GM12874 (cell line): ENCODE results near the gene FNDC3B.

Experiments
- TF ChIP-seq, protein P1 (sequence below): IDR thresholded peaks from 2 replicates; pipeline ENCODE4 v1.5.1; 2011; ENCODE audit warnings: low read depth, mild to moderate bottlenecking, control low read depth, low read length, moderate library complexity; ENCODE audit not compliant: insufficient read depth

Gene FNDC3B

GRCh38 chr3:172067837-172068440 lies 28.6 kb downstream of the FNDC3B start:
- TF ChIP-seq, protein P1, sequence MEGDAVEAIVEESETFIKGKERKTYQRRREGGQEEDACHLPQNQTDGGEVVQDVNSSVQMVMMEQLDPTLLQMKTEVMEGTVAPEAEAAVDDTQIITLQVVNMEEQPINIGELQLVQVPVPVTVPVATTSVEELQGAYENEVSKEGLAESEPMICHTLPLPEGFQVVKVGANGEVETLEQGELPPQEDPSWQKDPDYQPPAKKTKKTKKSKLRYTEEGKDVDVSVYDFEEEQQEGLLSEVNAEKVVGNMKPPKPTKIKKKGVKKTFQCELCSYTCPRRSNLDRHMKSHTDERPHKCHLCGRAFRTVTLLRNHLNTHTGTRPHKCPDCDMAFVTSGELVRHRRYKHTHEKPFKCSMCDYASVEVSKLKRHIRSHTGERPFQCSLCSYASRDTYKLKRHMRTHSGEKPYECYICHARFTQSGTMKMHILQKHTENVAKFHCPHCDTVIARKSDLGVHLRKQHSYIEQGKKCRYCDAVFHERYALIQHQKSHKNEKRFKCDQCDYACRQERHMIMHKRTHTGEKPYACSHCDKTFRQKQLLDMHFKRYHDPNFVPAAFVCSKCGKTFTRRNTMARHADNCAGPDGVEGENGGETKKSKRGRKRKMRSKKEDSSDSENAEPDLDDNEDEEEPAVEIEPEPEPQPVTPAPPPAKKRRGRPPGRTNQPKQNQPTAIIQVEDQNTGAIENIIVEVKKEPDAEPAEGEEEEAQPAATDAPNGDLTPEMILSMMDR: no peak

GRCh38 chr3:172068977-172069376 lies 29.6 kb downstream of the FNDC3B start:
- TF ChIP-seq, protein P1: no peak

- TF ChIP-seq, protein P1: no peak
Observed at GRCh38 chr3:172069478-172069877, 30.1 kb downstream of the FNDC3B start.

GRCh38 chr3:172070269-172070668 lies 30.9 kb downstream of the FNDC3B start:
- TF ChIP-seq, protein P1: no peak

- TF ChIP-seq, protein P1: no peak
Observed at GRCh38 chr3:172070802-172071201, 31.4 kb downstream of the FNDC3B start.

DNA sequence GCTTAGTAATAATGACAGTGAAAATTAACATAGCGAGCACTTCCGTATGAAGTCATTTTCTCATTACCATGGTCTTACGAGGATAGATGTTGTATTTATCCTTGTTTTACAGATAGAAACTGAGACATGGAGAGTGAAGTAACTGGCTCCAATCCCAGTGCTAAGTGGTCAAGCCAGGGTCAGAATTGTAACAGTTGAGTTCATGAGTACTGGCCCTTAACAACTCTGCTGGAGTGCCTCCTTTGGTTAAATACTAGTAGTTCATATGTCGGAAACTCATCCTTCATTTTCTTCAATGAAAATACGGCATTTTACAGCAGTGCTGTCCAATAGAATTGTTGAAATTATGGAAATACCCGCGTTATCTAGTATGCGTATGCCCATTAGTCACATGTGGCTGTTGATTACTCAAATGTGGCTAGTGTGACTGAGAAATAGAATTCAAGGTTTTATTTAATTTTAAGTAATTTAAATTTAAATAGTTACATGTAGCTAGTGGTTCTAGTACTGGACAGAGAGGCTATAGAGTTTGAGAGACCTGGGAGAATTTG lies 32.5 kb downstream of the FNDC3B start:
- TF ChIP-seq, protein P1: no peak

- TF ChIP-seq, protein P1: no peak
Observed at GRCh38 chr3:172072543-172072942, 33.2 kb downstream of the FNDC3B start.
